GM19467 (cell line): Measurements from ENCODE around the gene CACTIN.
"Not testable (repeated sequence)": the region's sequence is repeated elsewhere in the genome, so short reads cannot be mapped to it uniquely, and the experiment has no call there.

Source experiments
- ATAC-seq: cut with Tn5 transposase; IDR thresholded peaks from one replicate; pipeline ENCODE4 v1.9.1; 2021; ENCODE audit warnings: mild to moderate bottlenecking, moderate library complexity; ENCODE audit not compliant: unreplicated experiment

The CACTIN gene

DNA sequence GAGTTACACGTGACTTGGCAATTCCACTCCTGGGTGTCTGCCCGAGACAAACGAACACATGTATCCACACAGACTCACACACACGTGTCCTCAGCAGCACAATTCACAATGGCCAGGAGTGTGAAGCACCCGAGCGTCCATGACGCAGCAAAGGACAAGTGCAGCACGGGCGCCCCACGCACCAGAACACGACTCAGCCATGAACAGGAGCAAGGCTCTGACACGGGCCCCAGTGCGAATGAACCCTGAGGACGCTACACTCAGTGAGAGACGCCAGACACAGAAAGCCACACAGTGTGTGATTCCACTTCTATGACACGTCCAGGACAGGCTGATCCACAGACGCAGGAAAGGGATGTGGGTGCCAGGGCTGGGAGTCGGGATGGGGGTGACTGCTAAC, 37.2 kb upstream of the CACTIN start:
- ATAC-seq, result no peak

- no peak for ATAC-seq
Observed at GRCh38 chr19:3661284-3662238, 35.0 kb upstream of the CACTIN start.

GRCh38 chr19:3660493-3661219, 34.1 kb upstream of the CACTIN start:
- no peak for ATAC-seq

- ATAC-seq, result no peak
Observed at GRCh38 chr19:3659746-3660112, 33.1 kb upstream of the CACTIN start.

- ATAC-seq, result no peak
Observed at GRCh38 chr19:3658870-3659745, 32.5 kb upstream of the CACTIN start.

DNA sequence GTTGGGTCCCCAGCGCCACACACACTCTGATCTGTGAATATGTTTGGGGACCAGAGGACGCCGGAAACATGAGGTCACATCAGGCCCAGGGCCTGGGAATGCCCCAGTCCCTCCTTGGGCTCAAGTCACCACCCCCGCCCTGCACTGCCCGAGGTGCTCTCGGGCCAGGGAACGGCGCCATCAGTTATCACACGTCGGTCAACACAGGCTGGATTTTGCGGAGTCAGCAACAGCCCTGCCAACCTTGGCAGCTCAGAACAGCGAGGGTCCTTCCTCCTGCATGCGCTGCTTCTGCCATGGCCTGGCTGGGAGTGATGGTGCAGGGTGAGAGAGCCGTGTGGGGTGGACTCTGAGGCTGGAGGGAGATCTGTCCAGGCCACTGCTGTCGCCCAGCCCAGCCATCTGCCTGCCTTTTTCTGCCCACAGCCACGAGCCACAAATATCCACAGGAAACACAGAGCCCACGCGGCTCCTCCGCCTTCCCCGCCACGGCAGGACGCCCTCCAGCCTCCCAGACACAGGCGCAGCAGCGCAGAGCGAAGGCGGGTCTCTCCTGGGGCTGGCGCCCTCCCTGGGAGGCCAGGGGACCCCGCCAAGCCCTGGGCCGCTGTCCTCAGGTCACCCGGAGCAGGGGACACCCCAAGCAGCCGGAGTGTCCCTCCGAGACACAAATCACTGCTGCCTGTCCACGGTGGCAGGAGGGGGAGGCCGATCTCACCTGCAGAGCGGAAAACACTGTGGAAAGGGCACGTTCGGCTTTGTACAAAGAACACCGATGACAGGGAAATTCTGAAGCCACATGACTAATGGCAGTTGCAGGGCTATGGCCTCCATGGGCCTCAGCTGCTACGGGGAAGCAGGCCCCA, 31.6 kb upstream of the CACTIN start:
- no peak for ATAC-seq

DNA sequence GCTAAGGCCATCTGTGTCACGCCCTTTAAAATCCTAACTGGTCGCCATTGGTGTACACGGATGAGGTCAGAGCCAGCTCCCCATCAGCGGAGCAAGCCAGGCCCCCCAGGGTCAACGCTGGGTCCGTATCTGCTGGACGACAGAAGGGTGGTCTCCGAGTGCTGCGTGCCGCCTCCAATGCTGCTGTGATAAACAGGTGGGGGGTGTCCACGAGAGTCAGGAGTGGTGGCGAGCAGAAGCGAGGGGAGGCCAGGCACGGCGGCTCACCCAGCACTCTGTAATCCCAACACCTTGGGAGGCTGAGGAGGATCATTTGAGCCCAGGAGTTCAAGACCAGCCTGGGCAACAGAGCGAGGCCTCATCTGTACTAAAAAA, 30.8 kb upstream of the CACTIN start:
- ATAC-seq, result no peak

GRCh38 chr19:3656747-3657394, 30.3 kb upstream of the CACTIN start:
- no peak for ATAC-seq

- no peak for ATAC-seq
Observed at GRCh38 chr19:3656073-3656746, 29.6 kb upstream of the CACTIN start.

- no peak for ATAC-seq
Observed at GRCh38 chr19:3655402-3656072, 28.9 kb upstream of the CACTIN start.

- no peak for ATAC-seq
Observed at GRCh38 chr19:3653865-3654513, 27.4 kb upstream of the CACTIN start.

GRCh38 chr19:3653081-3653795, 26.6 kb upstream of the CACTIN start:
- ATAC-seq, result no peak

GRCh38 chr19:3652422-3652821, 25.8 kb upstream of the CACTIN start:
- ATAC-seq, result no peak

DNA sequence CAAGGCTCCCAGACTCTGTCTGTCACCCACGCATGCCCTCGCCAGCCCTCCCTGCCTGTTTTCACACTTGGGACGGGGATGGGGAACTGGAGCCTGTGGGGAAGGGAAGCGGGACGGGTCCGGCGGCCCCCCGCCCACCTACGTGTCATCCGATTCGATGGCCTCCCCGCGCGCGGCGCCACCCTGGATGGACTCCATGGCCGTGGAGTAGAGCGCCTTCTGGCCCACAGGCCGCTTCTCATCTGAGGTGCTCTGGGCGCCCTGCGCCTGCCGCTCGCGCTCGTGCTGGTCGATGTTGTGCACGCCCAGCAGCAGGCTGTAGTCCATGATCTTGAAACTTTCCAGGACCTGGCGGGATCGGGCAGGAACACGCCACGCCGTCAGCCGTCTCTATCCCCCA, 25.1 kb upstream of the CACTIN start:
- no peak for ATAC-seq

GRCh38 chr19:3649888-3650287, 23.3 kb upstream of the CACTIN start:
- no peak for ATAC-seq

DNA sequence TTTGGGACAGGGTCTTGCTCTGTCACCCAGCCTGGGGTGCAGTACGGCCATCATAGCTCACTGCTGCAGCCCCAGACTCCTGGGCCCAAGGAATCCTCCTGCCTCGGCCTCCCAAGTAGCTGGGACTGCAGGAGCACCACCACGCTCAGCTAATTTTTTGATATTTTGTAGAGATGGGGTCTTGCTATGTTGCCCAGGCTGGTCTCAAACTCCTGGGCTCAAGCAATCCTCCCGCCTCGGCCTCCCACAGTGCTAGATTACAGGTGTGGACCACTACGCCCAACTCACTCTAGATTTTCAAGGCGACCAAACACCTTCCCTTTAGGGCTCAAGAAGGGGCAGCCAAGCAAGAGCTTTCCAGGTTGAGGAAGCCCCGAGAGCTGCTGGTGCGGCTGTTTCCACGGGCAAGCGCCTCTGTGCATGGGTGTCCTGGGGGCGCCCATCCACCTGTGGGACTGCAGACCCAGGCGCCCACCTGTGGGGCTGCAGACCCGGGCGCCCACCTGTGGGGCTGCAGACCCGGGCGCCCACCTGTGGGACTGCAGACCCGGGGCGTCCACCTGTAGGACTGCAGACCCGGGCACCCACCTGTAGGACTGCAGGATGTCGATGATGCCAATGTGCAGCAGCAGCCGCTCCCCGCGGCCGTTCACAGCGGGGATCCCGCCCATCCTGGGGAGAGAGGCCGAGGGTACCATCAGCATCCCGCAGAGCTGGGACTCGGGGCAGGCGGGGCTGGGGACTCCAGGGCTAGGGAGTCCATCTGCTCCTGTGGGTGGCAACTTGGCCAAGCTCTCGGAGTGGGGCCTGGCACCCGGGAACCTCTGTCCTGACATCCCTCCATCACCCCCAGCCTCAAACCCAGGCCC, 21.7 kb upstream of the CACTIN start:
- ATAC-seq, result no peak

GRCh38 chr19:3647102-3647501, 20.5 kb upstream of the CACTIN start:
- not testable (repeated sequence) for ATAC-seq
